ENCODE results near the gene POLRMT. TPM values are rescaled to one million over a fixed set of nuclear protein-coding genes. Genes with fewer than 3 reads are reported as not detected.

The POLRMT gene
- total and polyA plus RNA-seq, 4 donors: 16.0 to 41.4 (median 35.1) TPM

- Histone ChIP-seq H3K4me3 (ENCODE audit: low read depth in 1 of 3, low read length in 3 of 3) (no peak overlapping the region), H3K27ac (ENCODE audit: low read depth in 1 of 2, low read length in 2 of 2) (no peak overlapping the region), H3K9me3 (ENCODE audit: control insufficient read depth in 4 of 4, low read length in 3 of 4) (no peaks in the 10 kb centered on the region), H3K27me3 (ENCODE audit: control insufficient read depth in 4 of 4, insufficient read depth in 4 of 4, low read length in 3 of 4) (peaks cover 0 to 5% (median 0%) of the 10 kb centered on the region in 4 donors), H3K9ac (ENCODE audit: low read depth in 1 of 2, low read length in 2 of 2) (no peak overlapping the region), H3K36me3 (ENCODE audit: control insufficient read depth in 4 of 4, insufficient read depth in 3 of 4, low read depth in 1 of 4, low read length in 3 of 4) (no peaks in the 10 kb centered on the region), H3K4me1 (ENCODE audit: control insufficient read depth in 4 of 4, insufficient read depth in 4 of 4, low read length in 3 of 4) (no peaks in the 10 kb centered on the region)
- DNase-seq (ENCODE audit: low spot score): no peak
- WGBS: 89% methylated on average over 16 of the region's 16 CpGs
- TF ChIP-seq YY1 (IDR thresholded peaks at IDR 0.05) (no peak), HNF4G (IDR thresholded peaks at IDR 0.05) (no peak), MAX (IDR thresholded peaks at IDR 0.05) (no peak), HNF4A (conservative IDR thresholded peaks at IDR 0.05) (no peak), NR2F2 (IDR thresholded peaks at IDR 0.05) (no peak), ZBTB33 (IDR thresholded peaks at IDR 0.05) (no peak), REST (IDR thresholded peaks at IDR 0.05) (no peak), GABPA (IDR thresholded peaks at IDR 0.05 in 1 of 2, conservative IDR thresholded peaks at IDR 0.05 in 1 of 2) (no peak), EGR1 (IDR thresholded peaks at IDR 0.05; ENCODE audit: low read depth in 2 of 2) (no peak), RAD21 (IDR thresholded peaks at IDR 0.05) (no peak), FOXA1 (IDR thresholded peaks at IDR 0.05) (no peak), RXRA (IDR thresholded peaks at IDR 0.05) (no peak), TAF1 (conservative IDR thresholded peaks at IDR 0.05) (no peak), CTCF (IDR thresholded peaks at IDR 0.05; ENCODE audit: low read depth, low read length, missing input control) (no peak), FOXA2 (IDR thresholded peaks at IDR 0.05) (no peak), JUND (IDR thresholded peaks at IDR 0.05) (no peak), ATF3 (IDR thresholded peaks at IDR 0.05) (no peak), SP1 (IDR thresholded peaks at IDR 0.05) (no peak)
Observed at GRCh38 chr19:596263-596655, 37.1 kb downstream of the POLRMT start.

Data from liver (tissue), 9 donors.